Right forelimb (tissue), 1 donor: ENCODE data around the gene ATG3.
"Not testable (repeated sequence)": the region's sequence is repeated elsewhere in the genome, so short reads cannot be mapped to it uniquely, and the experiment has no call there.

Experiments
- DNase-seq: peaks from one replicate; pipeline ENCODE4 v3.0.0-alpha.2; 2018

Gene ATG3

DNA sequence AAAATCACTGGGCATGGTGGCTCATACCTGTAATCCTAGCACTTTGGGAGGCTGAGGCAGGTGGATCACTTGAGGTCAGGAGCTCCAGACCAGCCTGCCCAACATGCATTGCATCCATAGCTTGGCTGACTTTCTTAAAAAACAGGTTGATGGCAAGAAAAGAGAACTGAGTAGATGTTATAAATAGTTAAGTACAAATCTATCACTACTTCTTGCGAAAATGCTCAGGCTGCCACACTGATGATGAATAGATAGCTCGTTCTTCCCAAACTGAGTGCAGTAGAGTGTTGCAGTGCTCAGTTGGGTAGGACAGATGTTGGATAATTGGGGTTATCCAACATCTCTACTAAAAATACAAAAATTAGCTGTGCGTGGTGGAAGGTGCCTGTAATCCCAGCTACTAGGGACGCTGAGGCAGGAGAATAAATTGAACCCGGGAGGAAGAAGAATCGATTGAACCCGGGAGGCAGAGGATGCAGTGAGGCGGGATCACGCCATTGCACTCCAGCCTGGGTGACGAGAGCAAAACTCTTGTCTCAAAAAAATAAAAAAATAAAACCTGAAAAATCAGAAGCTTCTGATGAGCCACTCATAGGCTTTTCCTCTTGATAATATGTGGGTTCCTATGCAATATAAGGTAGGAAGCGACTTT lies 63.7 kb downstream of the ATG3 start:
- DNase-seq, result no peak

DNA sequence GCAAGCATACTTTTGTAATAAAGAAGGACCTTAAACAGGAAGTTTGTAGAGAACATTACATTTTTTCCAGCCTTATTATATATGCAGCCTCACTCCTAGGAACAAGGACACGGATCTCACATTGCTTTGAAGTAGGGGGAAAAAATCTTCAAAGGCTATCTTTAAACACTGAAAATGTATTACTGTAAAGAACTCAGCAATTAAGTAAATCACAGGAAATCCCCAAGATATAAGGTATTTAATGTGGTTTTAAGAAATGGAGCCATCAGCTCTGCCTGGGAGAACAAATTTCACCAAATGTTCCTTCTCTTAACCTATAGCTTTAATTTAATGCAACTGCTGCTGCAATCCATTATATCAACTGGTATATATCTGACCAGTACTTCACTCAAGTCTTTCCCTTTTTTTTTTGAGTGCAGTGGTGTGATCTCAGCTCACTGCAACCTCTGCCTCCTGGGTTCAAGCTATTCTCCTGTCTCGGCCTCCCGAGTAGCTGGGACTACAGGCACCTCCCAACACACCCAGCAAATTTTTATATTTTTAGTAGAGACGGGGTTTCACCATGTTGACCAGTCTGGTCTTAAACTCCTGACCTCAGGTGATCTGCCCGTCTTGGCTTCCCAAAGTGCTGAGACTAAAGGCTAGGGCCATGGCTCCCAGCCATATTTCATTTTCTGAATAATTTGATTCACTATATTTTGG lies 65.2 kb downstream of the ATG3 start:
- DNase-seq, result no peak

DNA sequence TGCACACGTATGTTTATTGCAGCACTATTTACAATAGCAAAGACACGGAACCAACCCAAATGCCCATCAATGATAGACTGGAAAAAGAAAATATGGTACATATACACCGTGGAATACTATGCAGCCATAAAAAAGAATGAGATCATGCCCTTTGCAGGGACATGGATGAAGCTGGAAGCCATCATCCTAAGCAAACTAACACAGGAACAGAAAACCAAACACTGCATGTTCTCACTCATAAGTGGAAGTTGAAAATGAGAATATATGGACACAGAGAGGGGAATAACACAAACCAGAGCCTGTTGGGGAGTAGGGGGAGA lies 67.4 kb downstream of the ATG3 start:
- not testable (repeated sequence) for DNase-seq

DNA sequence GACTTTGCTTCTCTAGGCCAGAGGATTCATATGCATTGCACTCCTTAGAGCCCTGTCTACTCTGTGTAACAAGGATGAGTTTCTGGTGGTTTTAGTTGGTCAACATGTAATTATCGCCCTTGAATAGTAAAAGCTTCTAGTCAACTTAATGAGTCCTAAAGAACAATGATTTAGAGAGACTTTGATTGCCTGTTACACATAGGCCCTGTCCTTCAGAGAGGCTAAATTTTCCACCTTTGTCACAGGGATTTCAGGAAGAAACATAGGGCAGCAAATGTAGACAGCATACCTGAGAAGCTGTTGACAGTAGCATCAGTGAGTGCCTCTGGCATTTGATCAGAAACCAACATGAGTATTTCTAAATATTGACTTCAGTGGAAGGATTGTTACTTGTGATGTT lies 69.6 kb downstream of the ATG3 start:
- no peak for DNase-seq

DNA sequence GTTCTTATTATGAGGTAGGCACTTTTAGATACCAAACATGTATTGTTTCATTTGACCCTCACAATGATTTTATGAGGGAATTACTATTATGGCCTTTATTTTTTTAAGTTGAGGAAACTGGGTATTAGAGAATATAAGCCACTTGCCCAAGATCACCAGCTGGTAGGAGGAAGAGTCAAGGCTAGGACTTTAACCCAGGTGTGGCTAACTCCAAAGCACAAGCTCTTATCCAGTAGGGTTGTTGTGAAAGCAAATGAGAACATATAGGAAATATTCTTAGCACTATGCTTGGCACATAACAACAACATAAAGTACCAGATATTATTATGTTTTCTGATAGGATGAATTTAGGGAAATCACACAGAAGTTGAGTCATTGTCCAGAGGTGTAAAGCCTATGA lies 70.4 kb downstream of the ATG3 start:
- DNase-seq, result no peak

DNA sequence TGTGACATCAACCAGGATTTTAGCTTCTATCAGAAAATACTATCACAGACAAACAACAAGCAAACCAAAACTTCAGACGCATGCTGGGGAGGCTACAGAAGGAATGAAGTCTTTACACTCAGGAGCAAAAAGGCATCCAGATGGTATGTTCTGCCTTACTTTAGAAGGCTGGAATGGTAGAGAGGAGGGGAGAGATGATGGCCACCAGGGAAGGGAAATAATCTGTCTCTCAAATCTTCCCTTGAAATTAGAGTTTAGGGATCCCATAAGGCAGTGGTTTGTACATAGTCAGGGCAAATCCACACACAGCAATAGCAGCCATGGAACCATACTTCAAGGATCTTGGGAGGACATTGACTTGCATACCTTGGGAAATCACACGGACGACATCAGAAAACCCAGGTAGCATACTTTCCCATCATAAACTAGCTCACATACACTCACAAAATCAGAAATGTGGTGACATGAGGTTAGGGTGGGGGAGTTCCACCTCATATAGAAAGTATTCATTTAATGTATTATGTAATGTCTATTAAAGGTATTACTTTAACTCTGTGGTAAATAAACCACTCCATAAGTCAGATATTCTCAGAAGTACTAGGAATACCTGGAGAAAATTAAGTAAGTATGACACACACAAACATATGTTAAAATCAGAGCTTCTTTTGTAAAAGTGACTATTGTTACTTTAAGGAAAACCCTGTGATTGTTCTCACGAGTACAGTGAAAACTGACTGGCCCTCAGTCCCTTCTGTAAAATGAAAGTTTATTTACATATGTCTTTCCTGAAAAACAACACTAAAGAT lies 71.9 kb downstream of the ATG3 start:
- no peak for DNase-seq

DNA sequence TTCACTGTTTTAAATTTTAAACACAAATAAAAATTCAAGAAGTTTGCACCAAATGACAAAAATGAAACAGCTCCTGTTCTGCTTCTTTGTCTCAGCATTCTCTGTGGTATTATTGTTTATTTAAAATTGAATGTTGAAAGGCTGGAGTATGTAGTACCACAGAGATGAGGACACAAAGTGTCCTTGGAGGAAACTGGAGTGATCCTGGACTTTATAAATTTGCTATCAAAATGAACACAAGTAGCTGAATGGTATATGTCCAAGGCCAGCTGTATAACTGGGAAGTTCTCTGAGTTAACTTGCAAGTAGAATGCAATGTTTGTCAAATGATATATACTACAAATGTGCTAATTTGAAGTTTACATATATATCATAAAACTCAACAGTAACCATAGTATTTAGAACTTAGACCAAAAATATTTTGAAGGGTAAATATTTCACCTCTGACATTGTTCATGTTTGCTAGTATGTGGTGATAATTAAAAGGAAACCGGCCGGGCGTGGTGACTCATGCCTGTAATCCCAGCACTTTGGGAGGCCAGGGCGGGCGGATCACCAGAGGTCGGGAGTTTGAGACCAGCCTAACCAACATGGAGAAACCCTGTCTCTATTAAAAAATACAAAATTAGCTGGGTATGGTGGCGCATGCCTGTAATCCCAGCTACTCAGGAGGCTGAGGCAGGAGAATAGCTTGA lies 74.8 kb downstream of the ATG3 start:
- no peak for DNase-seq

DNA sequence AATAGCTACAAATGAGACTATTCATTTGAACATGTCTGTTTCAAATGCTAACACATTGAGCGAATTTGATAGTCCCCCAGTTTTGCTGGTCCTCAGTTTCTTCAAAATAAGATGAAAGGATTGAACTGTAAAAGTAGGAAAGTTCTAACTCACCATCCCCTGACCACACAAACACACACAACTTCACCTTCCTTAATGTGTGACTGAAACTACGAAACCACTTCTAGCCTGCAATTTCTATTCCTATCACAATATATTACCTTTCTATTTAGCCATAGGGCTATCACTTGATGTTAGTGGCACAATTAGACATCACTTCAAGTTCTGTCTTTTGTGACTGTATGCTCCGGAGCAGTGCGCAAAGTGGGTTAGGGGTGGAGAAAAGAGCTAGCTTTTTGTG lies 77.4 kb downstream of the ATG3 start:
- DNase-seq, result no peak

DNA sequence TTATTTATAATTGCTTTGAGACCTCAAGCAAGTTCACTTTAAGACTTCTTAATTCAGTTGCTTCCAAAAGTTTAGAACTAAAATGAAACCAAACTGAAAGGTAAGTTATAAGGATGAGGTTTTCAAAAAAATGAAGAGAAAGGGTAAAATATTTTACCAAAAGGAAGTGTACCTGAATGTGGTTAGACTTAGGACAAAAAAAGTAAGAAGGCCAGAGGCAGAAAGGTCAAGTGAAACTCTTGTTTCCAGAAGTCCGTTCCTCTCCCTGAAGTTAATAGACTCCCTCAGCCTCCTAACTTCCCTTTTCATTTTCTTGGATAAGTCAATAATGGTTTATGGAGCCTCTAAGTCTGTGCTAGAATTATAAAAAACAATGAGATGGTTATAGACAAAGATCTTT lies 79.1 kb downstream of the ATG3 start:
- no peak for DNase-seq
